ENCODE measurements around the gene RPS6KA2.

Gene RPS6KA2

GRCh38 chr6:166598441-166599138, 28.5 kb downstream of the RPS6KA2 start:
- Histone ChIP-seq H3K27me3 (ENCODE audit: control insufficient read depth in 5 of 5, insufficient read depth in 4 of 5, low read length in 5 of 5) (no peaks in the 10 kb centered on the region), H3K9ac (ENCODE audit: low read length in 5 of 5) (peak overlapping the region in 1 of 5 donors; percentile 46), H3K9me3 (ENCODE audit: control insufficient read depth in 5 of 5, low read length in 5 of 5) (no peaks in the 10 kb centered on the region), H3K36me3 (ENCODE audit: control insufficient read depth in 5 of 5, insufficient read depth in 5 of 5, low read length in 5 of 5) (peaks cover 0 to 3% (median 0%) of the 10 kb centered on the region in 5 donors), H3K4me3 (ENCODE audit: low read depth in 1 of 5, low read length in 5 of 5) (no peak overlapping the region), H3K4me1 (ENCODE audit: control insufficient read depth in 5 of 5, insufficient read depth in 5 of 5, low read length in 5 of 5) (peaks cover 0 to 36% (median 4%) of the 10 kb centered on the region in 5 donors), H3K27ac (ENCODE audit: low read depth, low read length) (peak overlapping the region; percentile 75)

- no peaks in the 10 kb centered on the region for H3K9me3 ChIP-seq (ENCODE audit: control insufficient read depth in 5 of 5, low read length in 5 of 5)
- peaks cover 0 to 3% (median 0%) of the 10 kb centered on the region in 5 donors for H3K36me3 ChIP-seq (ENCODE audit: control insufficient read depth in 5 of 5, insufficient read depth in 5 of 5, low read length in 5 of 5)
- H3K4me3 ChIP-seq (ENCODE audit: low read depth in 1 of 5, low read length in 5 of 5): no peak overlapping the region
- no peak overlapping the region for H3K9ac ChIP-seq (ENCODE audit: low read length in 5 of 5)
- peak overlapping the region; percentile 75 for H3K27ac ChIP-seq (ENCODE audit: low read depth, low read length)
- peaks cover 0 to 36% (median 4%) of the 10 kb centered on the region in 5 donors for H3K4me1 ChIP-seq (ENCODE audit: control insufficient read depth in 5 of 5, insufficient read depth in 5 of 5, low read length in 5 of 5)
- no peaks in the 10 kb centered on the region for H3K27me3 ChIP-seq (ENCODE audit: control insufficient read depth in 5 of 5, insufficient read depth in 4 of 5, low read length in 5 of 5)
These were observed 29.2 kb downstream of the RPS6KA2 start for GRCh38 chr6:166597711-166598440.

GRCh38 chr6:166596776-166597507, 30.1 kb downstream of the RPS6KA2 start:
- Histone ChIP-seq H3K9me3 (ENCODE audit: control insufficient read depth in 5 of 5, low read length in 5 of 5) (no peaks in the 10 kb centered on the region), H3K27ac (ENCODE audit: low read depth, low read length) (peak overlapping the region; percentile 31), H3K27me3 (ENCODE audit: control insufficient read depth in 5 of 5, insufficient read depth in 4 of 5, low read length in 5 of 5) (no peaks in the 10 kb centered on the region), H3K9ac (ENCODE audit: low read length in 5 of 5) (no peak overlapping the region), H3K4me3 (ENCODE audit: low read depth in 1 of 5, low read length in 5 of 5) (no peak overlapping the region), H3K4me1 (ENCODE audit: control insufficient read depth in 5 of 5, insufficient read depth in 5 of 5, low read length in 5 of 5) (peaks cover 0 to 36% (median 4%) of the 10 kb centered on the region in 5 donors), H3K36me3 (ENCODE audit: control insufficient read depth in 5 of 5, insufficient read depth in 5 of 5, low read length in 5 of 5) (no peaks in the 10 kb centered on the region)

- no peak overlapping the region for H3K4me3 ChIP-seq (ENCODE audit: low read depth in 1 of 5, low read length in 5 of 5)
- no peaks in the 10 kb centered on the region for H3K9me3 ChIP-seq (ENCODE audit: control insufficient read depth in 5 of 5, low read length in 5 of 5)
- H3K27me3 ChIP-seq (ENCODE audit: control insufficient read depth in 5 of 5, insufficient read depth in 4 of 5, low read length in 5 of 5): no peaks in the 10 kb centered on the region
- H3K27ac ChIP-seq (ENCODE audit: low read depth, low read length): no peak overlapping the region
- H3K9ac ChIP-seq (ENCODE audit: low read length in 5 of 5): no peak overlapping the region
- peaks cover 0 to 36% (median 4%) of the 10 kb centered on the region in 5 donors for H3K4me1 ChIP-seq (ENCODE audit: control insufficient read depth in 5 of 5, insufficient read depth in 5 of 5, low read length in 5 of 5)
- peaks cover 0 to 2% (median 0%) of the 10 kb centered on the region in 5 donors for H3K36me3 ChIP-seq (ENCODE audit: control insufficient read depth in 5 of 5, insufficient read depth in 5 of 5, low read length in 5 of 5)
These were observed 31.1 kb downstream of the RPS6KA2 start for GRCh38 chr6:166595949-166596348.

- no peak overlapping the region for H3K27ac ChIP-seq (ENCODE audit: low read depth, low read length)
These were observed 31.8 kb downstream of the RPS6KA2 start for GRCh38 chr6:166595061-166595780.

GRCh38 chr6:166592821-166593220, 34.2 kb downstream of the RPS6KA2 start:
- Histone ChIP-seq H3K36me3 (ENCODE audit: control insufficient read depth in 5 of 5, insufficient read depth in 5 of 5, low read length in 5 of 5) (peaks cover 0 to 2% (median 0%) of the 10 kb centered on the region in 5 donors), H3K9ac (ENCODE audit: low read length in 5 of 5) (no peak overlapping the region), H3K27ac (ENCODE audit: low read depth, low read length) (no peak overlapping the region), H3K4me1 (ENCODE audit: control insufficient read depth in 5 of 5, insufficient read depth in 5 of 5, low read length in 5 of 5) (peaks cover 0 to 35% (median 21%) of the 10 kb centered on the region in 5 donors), H3K27me3 (ENCODE audit: control insufficient read depth in 5 of 5, insufficient read depth in 4 of 5, low read length in 5 of 5) (no peaks in the 10 kb centered on the region), H3K9me3 (ENCODE audit: control insufficient read depth in 5 of 5, low read length in 5 of 5) (no peaks in the 10 kb centered on the region), H3K4me3 (ENCODE audit: low read depth in 1 of 5, low read length in 5 of 5) (no peak overlapping the region)

More at GRCh38 chr6:166595061-166595780, 31.8 kb downstream of the RPS6KA2 start:
- Histone ChIP-seq H3K36me3 (ENCODE audit: control insufficient read depth in 5 of 5, insufficient read depth in 5 of 5, low read length in 5 of 5) (peaks cover 0 to 2% (median 0%) of the 10 kb centered on the region in 5 donors), H3K9me3 (ENCODE audit: control insufficient read depth in 5 of 5, low read length in 5 of 5) (no peaks in the 10 kb centered on the region), H3K4me3 (ENCODE audit: low read depth in 1 of 5, low read length in 5 of 5) (no peak overlapping the region), H3K9ac (ENCODE audit: low read length in 5 of 5) (no peak overlapping the region), H3K4me1 (ENCODE audit: control insufficient read depth in 5 of 5, insufficient read depth in 5 of 5, low read length in 5 of 5) (peaks cover 0 to 35% (median 7%) of the 10 kb centered on the region in 5 donors), H3K27me3 (ENCODE audit: control insufficient read depth in 5 of 5, insufficient read depth in 4 of 5, low read length in 5 of 5) (no peaks in the 10 kb centered on the region)

- Histone ChIP-seq H3K4me3 (ENCODE audit: low read depth in 1 of 5, low read length in 5 of 5) (no peak overlapping the region), H3K27me3 (ENCODE audit: control insufficient read depth in 5 of 5, insufficient read depth in 4 of 5, low read length in 5 of 5) (no peaks in the 10 kb centered on the region), H3K36me3 (ENCODE audit: control insufficient read depth in 5 of 5, insufficient read depth in 5 of 5, low read length in 5 of 5) (peaks cover 0 to 2% (median 0%) of the 10 kb centered on the region in 5 donors), H3K27ac (ENCODE audit: low read depth, low read length) (no peak overlapping the region), H3K9ac (ENCODE audit: low read length in 5 of 5) (no peak overlapping the region), H3K9me3 (ENCODE audit: control insufficient read depth in 5 of 5, low read length in 5 of 5) (no peaks in the 10 kb centered on the region), H3K4me1 (ENCODE audit: control insufficient read depth in 5 of 5, insufficient read depth in 5 of 5, low read length in 5 of 5) (peaks cover 0 to 32% (median 21%) of the 10 kb centered on the region in 5 donors)
These were observed 35.0 kb downstream of the RPS6KA2 start for GRCh38 chr6:166591961-166592520.

- Histone ChIP-seq H3K9ac (ENCODE audit: low read length in 5 of 5) (no peak overlapping the region), H3K27ac (ENCODE audit: low read depth, low read length) (no peak overlapping the region), H3K4me1 (ENCODE audit: control insufficient read depth in 5 of 5, insufficient read depth in 5 of 5, low read length in 5 of 5) (peaks cover 0 to 32% (median 21%) of the 10 kb centered on the region in 5 donors), H3K9me3 (ENCODE audit: control insufficient read depth in 5 of 5, low read length in 5 of 5) (no peaks in the 10 kb centered on the region), H3K27me3 (ENCODE audit: control insufficient read depth in 5 of 5, insufficient read depth in 4 of 5, low read length in 5 of 5) (no peaks in the 10 kb centered on the region), H3K36me3 (ENCODE audit: control insufficient read depth in 5 of 5, insufficient read depth in 5 of 5, low read length in 5 of 5) (peaks cover 0 to 2% (median 0%) of the 10 kb centered on the region in 5 donors), H3K4me3 (ENCODE audit: low read depth in 1 of 5, low read length in 5 of 5) (no peak overlapping the region)
These were observed 36.0 kb downstream of the RPS6KA2 start for GRCh38 chr6:166591026-166591425.
